CD14-positive monocyte (primary cell): ENCODE results near the gene DNAJC7. TPM values are rescaled to one million over a fixed set of nuclear protein-coding genes. Genes with fewer than 3 reads are reported as not detected.

Experiments used
- DNase-seq, 3 donors: peaks; one replicate each; pipeline ENCODE4 v3.0.0-alpha.2; 2011 to 2022
- H2AFZ ChIP-seq: 2 replicates; pipeline ENCODE4 v1.6.0; 2012; ENCODE audit warnings: mild to moderate bottlenecking, low read depth, low read length, inconsistent platforms; ENCODE audit not compliant: insufficient read depth, poor library complexity, severe bottlenecking
- H3K27ac ChIP-seq, 2 donors: 1 replicate in 1 of 2; 2 replicates in 1 of 2; pipeline ENCODE4 v1.5.1; 2012 to 2013; ENCODE audit warnings: low read length in 2 of 2, control low read depth in 1 of 2, inconsistent platforms in 1 of 2, low read depth in 1 of 2, mild to moderate bottlenecking in 1 of 2
- H3K27me3 ChIP-seq, 2 donors: one replicate each; pipeline versions ENCODE4 v1.6.0 to v1.6.1; 2011 to 2013; ENCODE audit warnings: low read length in 2 of 2; ENCODE audit not compliant: control insufficient read depth in 2 of 2, insufficient read depth in 2 of 2
- H3K36me3 ChIP-seq, 2 donors: replicated peaks in 1 of 2; 1 replicate in 1 of 2; 2 replicates in 1 of 2; pipeline versions ENCODE4 v1.5.1 to v1.6.1; 2012 to 2013; ENCODE audit warnings: low read length in 2 of 2, control low read depth in 1 of 2, inconsistent platforms in 1 of 2, mild to moderate bottlenecking in 1 of 2; ENCODE audit not compliant: insufficient read depth in 2 of 2, control insufficient read depth in 1 of 2
- H3K4me1 ChIP-seq, 2 donors: 1 replicate in 1 of 2; 2 replicates in 1 of 2; pipeline versions ENCODE4 v1.5.1 to v1.6.1; 2012 to 2013; ENCODE audit warnings: low read length in 2 of 2, control low read depth in 1 of 2, inconsistent platforms in 1 of 2, mild to moderate bottlenecking in 1 of 2, moderate library complexity in 1 of 2; ENCODE audit not compliant: insufficient read depth in 2 of 2, control insufficient read depth in 1 of 2
- H3K4me2 ChIP-seq: replicated peaks from 2 replicates; pipeline ENCODE3; 2012; ENCODE audit warnings: low read length, moderate library complexity, mild to moderate bottlenecking; ENCODE audit not compliant: poor library complexity, severe bottlenecking; ENCODE audit errors: extremely low read depth
- H3K4me3 ChIP-seq, 3 experiments: fragments of 200-600 bp in 1 of 3; sonication (generic) in 1 of 3; replicated peaks in 1 of 3; 1 replicate in 2 of 3; 2 replicates in 1 of 3; pipeline ENCODE4 v1.5.1; 2011 to 2013; ENCODE audit warnings: low read length in 3 of 3, mild to moderate bottlenecking in 3 of 3, control low read depth in 2 of 3, low read depth in 2 of 3, inconsistent platforms in 1 of 3, moderate library complexity in 1 of 3
- H3K79me2 ChIP-seq: 2 replicates; pipeline ENCODE4 v1.6.0; 2012; ENCODE audit warnings: mild to moderate bottlenecking, control low read depth, inconsistent platforms, low read length, moderate library complexity; ENCODE audit not compliant: insufficient read depth
- H3K9ac ChIP-seq: 2 replicates; pipeline ENCODE4 v1.6.0; 2017; ENCODE audit warnings: low read length, mild to moderate bottlenecking; ENCODE audit not compliant: insufficient read depth, poor library complexity, severe bottlenecking
- H3K9me3 ChIP-seq, 2 donors: replicated peaks in 1 of 2; 1 replicate in 1 of 2; 2 replicates in 1 of 2; pipeline versions ENCODE4 v1.5.1 to v1.6.1; 2012 to 2013; ENCODE audit warnings: low read length in 2 of 2, control low read depth in 1 of 2; ENCODE audit not compliant: control insufficient read depth in 1 of 2, insufficient read depth in 1 of 2
- H4K20me1 ChIP-seq: 2 replicates; pipeline ENCODE4 v1.6.0; 2012; ENCODE audit warnings: mild to moderate bottlenecking, low read length, control low read depth, moderate library complexity; ENCODE audit not compliant: insufficient read depth
- H3K27ac Mint-ChIP-seq, 7 donors: one replicate each; pipeline ENCODE4 v1.8.0; 2020; ENCODE audit warnings: mild to moderate bottlenecking in 7 of 7, mixed read lengths in 7 of 7, moderate library complexity in 6 of 7, inconsistent platforms in 2 of 7
- H3K27me3 Mint-ChIP-seq, 3 donors: one replicate each; pipeline ENCODE4 v1.8.0; 2021 to 2022; ENCODE audit warnings: low read depth in 3 of 3, mild to moderate bottlenecking in 3 of 3, mixed read lengths in 3 of 3, moderate library complexity in 3 of 3, inconsistent platforms in 1 of 3
- H3K36me3 Mint-ChIP-seq, 2 donors: one replicate each; pipeline ENCODE4 v1.8.0; 2020; ENCODE audit warnings: mixed read lengths in 2 of 2, inconsistent platforms in 1 of 2, mild to moderate bottlenecking in 1 of 2
- H3K4me1 Mint-ChIP-seq: one replicate; pipeline ENCODE4 v1.8.0; 2020; ENCODE audit warnings: mild to moderate bottlenecking, mixed read lengths
- H3K4me3 Mint-ChIP-seq, 2 donors: one replicate each; pipeline ENCODE4 v1.8.0; 2020; ENCODE audit warnings: mild to moderate bottlenecking in 2 of 2, mixed read lengths in 2 of 2, moderate library complexity in 1 of 2
- H3K9me3 Mint-ChIP-seq, 7 donors: one replicate each; pipeline ENCODE4 v1.8.0; 2020 to 2022; ENCODE audit warnings: mixed read lengths in 7 of 7, mild to moderate bottlenecking in 6 of 7, moderate library complexity in 6 of 7, inconsistent platforms in 2 of 7
- CTCF ChIP-seq: fragments of 200-600 bp; IDR thresholded peaks from one replicate; pipeline ENCODE4 v1.8.0; 2022; ENCODE audit warnings: antibody characterized with exemption, mild to moderate bottlenecking
- WGBS: methylation state at CpG from one replicate; pipeline ENCODE4 v1.1.5; 2013; ENCODE audit warnings: missing lambda C conversion rate; ENCODE audit not compliant: insufficient coverage; 5-methylcytosine and 5-hydroxymethylcytosine counted together
- intact Hi-C, 2 donors: fragments of 100-400 bp; cut with micrococcal nuclease; formaldehyde crosslinking; loops; one replicate each; pipeline versions ENCODE4 v1.15.0 to v1.15.1; 2023
- polyA plus RNA-seq, 3 donors: library from polyadenylated mRNA; depleted of rRNA in 1 of 3; unstranded in 2 of 3; stranded (reverse) in 1 of 3; fragments of 300-500 nt in 2 of 3; fragments of >200 nt in 1 of 3; fragmentation: Illumina TruSeq in 2 of 3; gene quantifications; 1 replicate in 2 of 3; 2 replicates in 1 of 3; pipeline ENCODE4 v1.2.3, GENCODE V29; 2012 to 2021

Gene DNAJC7
- polyA plus RNA-seq, 3 donors: 29.1 to 79.7 (median 59.6) TPM

GRCh38 chr17:41977991-41978390 lies 39.2 kb downstream of the DNAJC7 start:
- H3K9me3 ChIP-seq: no peaks in the 10 kb centered on the region
- no peak overlapping the region for H3K4me3 Mint-ChIP-seq
- H3K9me3 Mint-ChIP-seq: peaks cover 0 to 3% (median 0%) of the 10 kb centered on the region in 7 donors
- peaks cover 79 to 97% of the 10 kb centered on the region in 2 donors for H3K36me3 Mint-ChIP-seq
- no peak for DNase-seq
- peaks cover 2% of the 10 kb centered on the region for H3K4me1 Mint-ChIP-seq
- WGBS: 98% methylated on average over 4 of the region's 4 CpGs
- no peak overlapping the region for H3K4me2 ChIP-seq
- H3K27ac ChIP-seq: no peak overlapping the region
- H3K27me3 Mint-ChIP-seq: peaks cover 0 to 1% (median 0%) of the 10 kb centered on the region in 3 donors
- H3K36me3 ChIP-seq: peaks cover 91 to 92% of the 10 kb centered on the region in 2 donors
- H3K79me2 ChIP-seq: peaks cover 19% of the 10 kb centered on the region
- H3K27me3 ChIP-seq: no peaks in the 10 kb centered on the region
- intact Hi-C loops: no loop called here
- H3K4me3 ChIP-seq: no peak overlapping the region
- H3K27ac Mint-ChIP-seq: peak overlapping the region in 2 of 7 donors; percentile 33 to 38
- H4K20me1 ChIP-seq: peaks cover 54% of the 10 kb centered on the region
- H3K9ac ChIP-seq: no peak overlapping the region
- no peak overlapping the region for H2AFZ ChIP-seq
- H3K4me1 ChIP-seq: no peaks in the 10 kb centered on the region
- TF ChIP-seq CTCF: no peak

GRCh38 chr17:41976142-41976768 lies 41.0 kb downstream of the DNAJC7 start:
- H3K9me3 Mint-ChIP-seq: peaks cover 0 to 3% (median 0%) of the 10 kb centered on the region in 7 donors
- Histone ChIP-seq H4K20me1 (peaks cover 72% of the 10 kb centered on the region), H3K4me2 (no peak overlapping the region), H3K9ac (no peak overlapping the region), H3K9me3 (no peaks in the 10 kb centered on the region), H2AFZ (no peak overlapping the region), H3K27ac (peak overlapping the region in 1 of 2 donors; percentile 31), H3K4me3 (no peak overlapping the region), H3K27me3 (no peaks in the 10 kb centered on the region), H3K36me3 (peaks cover 85 to 92% of the 10 kb centered on the region in 2 donors), H3K79me2 (peaks cover 34% of the 10 kb centered on the region), H3K4me1 (no peaks in the 10 kb centered on the region)
- peaks cover 0 to 1% (median 0%) of the 10 kb centered on the region in 3 donors for H3K27me3 Mint-ChIP-seq
- H3K4me3 Mint-ChIP-seq: no peak overlapping the region
- peaks cover 2% of the 10 kb centered on the region for H3K4me1 Mint-ChIP-seq
- intact Hi-C loops: no loop called here
- TF ChIP-seq CTCF: no peak
- DNase-seq: no peak
- peak overlapping the region in 3 of 7 donors; percentile 2 to 52 (median 6) for H3K27ac Mint-ChIP-seq
- H3K36me3 Mint-ChIP-seq: peaks cover 72 to 95% of the 10 kb centered on the region in 2 donors
- 93% methylated on average over 4 of the region's 11 CpGs for WGBS
